ENCODE measurements around the gene ATP8A2.

The ATP8A2 gene

GRCh38 chr13:25371875-25372283, at the start of gene ATP8A2:
Gene ATP8A2 (plus strand): TSS chr13:25371974. CDS start chr13:25372213, 239 bp downstream.
- no peak for DNase-seq (ENCODE audit: low read depth)
- no peak for TF ChIP-seq CTCF (IDR thresholded peaks at IDR 0.05; ENCODE audit: insufficient read depth, low read depth, low read length, missing control alignments)
- H3K4me3 ChIP-seq (ENCODE audit: low read length): peak within 1 kb of the TSS; percentile 19

- no peak for TF ChIP-seq CTCF (IDR thresholded peaks at IDR 0.05; ENCODE audit: insufficient read depth, low read depth, low read length, missing control alignments)
- no peak overlapping the region for H3K4me3 ChIP-seq (ENCODE audit: low read length)
- DNase-seq (ENCODE audit: low read depth): no peak
Measured at GRCh38 chr13:25324100-25324499, 47.7 kb upstream of the ATP8A2 start.

- no peak overlapping the region for H3K4me3 ChIP-seq (ENCODE audit: low read length)
- no peak for TF ChIP-seq CTCF (IDR thresholded peaks at IDR 0.05; ENCODE audit: insufficient read depth, low read depth, low read length, missing control alignments)
- peak; percentile 86 for DNase-seq (ENCODE audit: low read depth)
Measured at GRCh38 chr13:25329706-25330105, 42.1 kb upstream of the ATP8A2 start.

- DNase-seq (ENCODE audit: low read depth): peak; percentile 17
- no peak overlapping the region for H3K4me3 ChIP-seq (ENCODE audit: low read length)
- no peak for TF ChIP-seq CTCF (IDR thresholded peaks at IDR 0.05; ENCODE audit: insufficient read depth, low read depth, low read length, missing control alignments)
Measured at GRCh38 chr13:25330541-25330940, 41.2 kb upstream of the ATP8A2 start.

- DNase-seq (ENCODE audit: low read depth): no peak
- no peak overlapping the region for H3K4me3 ChIP-seq (ENCODE audit: low read length)
- no peak for TF ChIP-seq CTCF (IDR thresholded peaks at IDR 0.05; ENCODE audit: insufficient read depth, low read depth, low read length, missing control alignments)
Measured at GRCh38 chr13:25335856-25336255, 35.9 kb upstream of the ATP8A2 start.

GRCh38 chr13:25345576-25345975, 26.2 kb upstream of the ATP8A2 start:
- no peak for TF ChIP-seq CTCF (IDR thresholded peaks at IDR 0.05; ENCODE audit: insufficient read depth, low read depth, low read length, missing control alignments)
- peak; percentile 15 for DNase-seq (ENCODE audit: low read depth)
- no peak overlapping the region for H3K4me3 ChIP-seq (ENCODE audit: low read length)

- no peak overlapping the region for H3K4me3 ChIP-seq (ENCODE audit: low read length)
- no peak for TF ChIP-seq CTCF (IDR thresholded peaks at IDR 0.05; ENCODE audit: insufficient read depth, low read depth, low read length, missing control alignments)
- DNase-seq (ENCODE audit: low read depth): peak; percentile 26
Measured at GRCh38 chr13:25347151-25347550, 24.6 kb upstream of the ATP8A2 start.
